HEK293 (cell line): ENCODE results near the gene LGALS3BP.

ENCODE experiments used
- GLI4 ChIP-seq: fragments of 450-650 bp; formaldehyde crosslinking; IDR thresholded peaks from 2 replicates; pipeline ENCODE4 v1.5.1; 2016; ENCODE audit warnings: missing biosample characterization, missing genetic modification characterization
- HOXA7 ChIP-seq: sonication (generic); formaldehyde crosslinking; IDR thresholded peaks from 2 replicates; pipeline ENCODE4 v1.8.1; 2022; ENCODE audit warnings: missing genetic modification reagents, borderline replicate concordance
- HOXC10 ChIP-seq: sonication (generic); formaldehyde crosslinking; IDR thresholded peaks from 2 replicates; pipeline ENCODE4 v1.8.1; 2023; ENCODE audit warnings: mild to moderate bottlenecking, missing genetic modification reagents
- ZFHX2 ChIP-seq: fragments of 450-650 bp; formaldehyde crosslinking; conservative IDR thresholded peaks from 2 replicates; pipeline ENCODE4 v1.5.1; 2016; ENCODE audit warnings: missing biosample characterization, missing genetic modification characterization
- ZFP3 ChIP-seq: fragments of 450-650 bp; formaldehyde crosslinking; IDR thresholded peaks from 2 replicates; pipeline ENCODE4 v1.5.1; 2016; ENCODE audit warnings: low read depth, missing biosample characterization, missing genetic modification characterization
- ZFP41 ChIP-seq: fragments of 450-650 bp; formaldehyde crosslinking; IDR thresholded peaks from 2 replicates; pipeline ENCODE4 v1.5.1; 2016; ENCODE audit warnings: missing biosample characterization, missing genetic modification characterization, borderline replicate concordance
- ZNF10 ChIP-seq: fragments of 450-650 bp; formaldehyde crosslinking; IDR thresholded peaks from 2 replicates; pipeline ENCODE4 v1.5.1; 2017; ENCODE audit warnings: missing biosample characterization, missing genetic modification characterization
- ZNF157 ChIP-seq: fragments of 450-650 bp; formaldehyde crosslinking; IDR thresholded peaks from 2 replicates; pipeline ENCODE4 v1.5.1; 2016; ENCODE audit warnings: missing biosample characterization, missing genetic modification characterization
- ZNF2 ChIP-seq: fragments of 450-650 bp; formaldehyde crosslinking; IDR thresholded peaks from 2 replicates; pipeline ENCODE4 v1.5.1; 2016; ENCODE audit warnings: missing biosample characterization, missing genetic modification characterization
- ZNF202 ChIP-seq: fragments of 450-650 bp; formaldehyde crosslinking; IDR thresholded peaks from 2 replicates; pipeline ENCODE4 v1.5.1; 2016; ENCODE audit warnings: missing biosample characterization, missing genetic modification characterization, borderline replicate concordance
- ZNF211 ChIP-seq: fragments of 450-650 bp; formaldehyde crosslinking; IDR thresholded peaks from 2 replicates; pipeline ENCODE4 v1.5.1; 2016; ENCODE audit warnings: low read depth, missing biosample characterization, missing genetic modification characterization
- ZNF221 ChIP-seq: fragments of 450-650 bp; formaldehyde crosslinking; IDR thresholded peaks from 2 replicates; pipeline ENCODE4 v1.5.1; 2017; ENCODE audit warnings: missing biosample characterization, missing genetic modification characterization, borderline replicate concordance
- ZNF350 ChIP-seq: fragments of 450-650 bp; formaldehyde crosslinking; IDR thresholded peaks from 2 replicates; pipeline ENCODE4 v1.5.0; 2017; ENCODE audit warnings: missing biosample characterization, mild to moderate bottlenecking, missing genetic modification characterization
- ZNF558 ChIP-seq: fragments of 450-650 bp; formaldehyde crosslinking; IDR thresholded peaks from 2 replicates; pipeline ENCODE4 v1.5.1; 2016; ENCODE audit warnings: missing biosample characterization, missing genetic modification characterization
- ZNF600 ChIP-seq: fragments of 450-650 bp; formaldehyde crosslinking; IDR thresholded peaks from 2 replicates; pipeline ENCODE4 v1.5.1; 2016; ENCODE audit warnings: missing biosample characterization, missing genetic modification characterization
- ZNF621 ChIP-seq: fragments of 450-650 bp; formaldehyde crosslinking; IDR thresholded peaks from 2 replicates; pipeline ENCODE4 v1.5.1; 2017; ENCODE audit warnings: missing biosample characterization, missing genetic modification characterization
- ZNF768 ChIP-seq: fragments of 450-650 bp; formaldehyde crosslinking; IDR thresholded peaks from 2 replicates; pipeline ENCODE4 v1.5.1; 2018; ENCODE audit warnings: missing biosample characterization, mild to moderate bottlenecking, missing genetic modification characterization
- ZNF791 ChIP-seq: fragments of 450-650 bp; formaldehyde crosslinking; IDR thresholded peaks from 2 replicates; pipeline ENCODE4 v1.5.1; 2016; ENCODE audit warnings: missing biosample characterization, missing genetic modification characterization
- ZNF792 ChIP-seq: fragments of 450-650 bp; formaldehyde crosslinking; IDR thresholded peaks from 2 replicates; pipeline ENCODE4 v1.5.1; 2016; ENCODE audit warnings: missing biosample characterization, missing genetic modification characterization
- ZNF843 ChIP-seq: fragments of 450-650 bp; formaldehyde crosslinking; IDR thresholded peaks from 2 replicates; pipeline ENCODE4 v1.5.1; 2016; ENCODE audit warnings: missing biosample characterization, missing genetic modification characterization
- ZSCAN16 ChIP-seq: fragments of 450-650 bp; formaldehyde crosslinking; IDR thresholded peaks from 2 replicates; pipeline ENCODE4 v1.5.1; 2016; ENCODE audit warnings: missing biosample characterization, missing genetic modification characterization
- ZSCAN30 ChIP-seq: fragments of 450-650 bp; IDR thresholded peaks from 2 replicates; pipeline ENCODE4 v1.5.1; 2018; ENCODE audit warnings: missing biosample characterization, mild to moderate bottlenecking, missing genetic modification characterization, moderate library complexity
- ZXDB ChIP-seq: fragments of 450-650 bp; formaldehyde crosslinking; IDR thresholded peaks from 2 replicates; pipeline ENCODE4 v1.5.1; 2016; ENCODE audit warnings: missing biosample characterization, missing genetic modification characterization
- TF ChIP-seq, protein P1 (sequence below): fragments of 450-650 bp; formaldehyde crosslinking; IDR thresholded peaks from 2 replicates; pipeline ENCODE4 v1.5.1; 2016; ENCODE audit warnings: missing biosample characterization, missing genetic modification characterization
- TF ChIP-seq, protein P2 (sequence below): fragments of 450-650 bp; formaldehyde crosslinking; conservative IDR thresholded peaks from 2 replicates; pipeline ENCODE4 v1.5.1; 2016; ENCODE audit warnings: low read depth, missing biosample characterization, missing genetic modification characterization
- TF ChIP-seq, protein P3 (sequence below): fragments of 450-650 bp; formaldehyde crosslinking; optimal IDR thresholded peaks from 2 replicates; pipeline ENCODE3; 2016; ENCODE audit warnings: missing biosample characterization, mild to moderate bottlenecking, missing genetic modification characterization
- TF ChIP-seq, protein P4 (sequence below): fragments of 450-650 bp; formaldehyde crosslinking; IDR thresholded peaks from 2 replicates; pipeline ENCODE4 v1.5.1; 2016; ENCODE audit warnings: missing biosample characterization, missing genetic modification characterization
- TF ChIP-seq, protein P5 (sequence below): fragments of 450-650 bp; formaldehyde crosslinking; IDR thresholded peaks from 2 replicates; pipeline ENCODE4 v1.5.1; 2016; ENCODE audit warnings: missing biosample characterization, missing genetic modification characterization
- TF ChIP-seq, protein P6 (sequence below): fragments of 450-650 bp; formaldehyde crosslinking; IDR thresholded peaks from 2 replicates; pipeline ENCODE4 v1.5.1; 2017; ENCODE audit warnings: missing biosample characterization, missing genetic modification characterization

The LGALS3BP gene

DNA sequence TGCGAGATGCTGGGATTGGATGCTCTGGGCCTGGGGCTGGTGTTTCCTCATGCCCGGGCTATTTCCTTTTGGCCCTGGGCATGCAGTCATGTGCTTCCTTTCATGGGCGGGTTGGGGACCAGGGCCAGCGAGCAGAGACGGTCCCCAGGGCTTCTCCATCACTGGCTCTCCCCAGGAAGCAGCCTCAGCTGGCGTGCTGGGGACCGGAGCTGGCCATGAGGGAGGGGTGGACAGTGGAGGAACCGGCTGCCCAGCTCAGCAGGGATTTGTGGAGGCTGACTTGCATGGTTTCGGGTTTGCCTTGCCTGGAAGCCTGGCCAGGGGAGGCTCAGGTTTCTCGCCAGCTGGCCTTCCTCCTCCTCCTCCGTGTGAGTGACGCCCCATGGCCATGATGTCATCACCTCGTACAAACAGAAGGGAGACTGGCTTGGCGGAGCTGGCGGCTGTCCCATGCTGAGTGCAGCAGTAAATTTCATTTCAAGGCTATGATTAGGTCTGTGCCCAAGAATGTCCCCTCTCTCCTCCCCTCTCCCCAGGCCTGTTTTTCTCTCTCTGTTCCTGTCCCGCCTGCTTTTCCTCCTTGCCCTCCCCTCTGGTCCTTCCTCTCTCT lies 45.7 kb downstream of the LGALS3BP start (continued):
- TF ChIP-seq ZNF157 (tag by site-specific recombination) (no peak), ZNF10 (tag by site-specific recombination) (no peak), ZFP41 (tag by site-specific recombination) (no peak), HOXC10 (CRISPR knock-in tag) (no peak), ZSCAN30 (peak; percentile 99), GLI4 (no peak; the same call in 1 of the 2 replicates), ZFHX2 (peak; percentile 64), ZNF768 (tag by site-specific recombination) (no peak), ZFP3 (tag by site-specific recombination) (no peak), ZNF211 (no peak), HOXA7 (CRISPR knock-in tag) (no peak), ZNF202 (no peak), ZNF791 (no peak), ZNF221 (tag by site-specific recombination) (no peak), ZNF792 (peak; percentile 14; the same call in 1 of the 2 replicates), ZSCAN16 (tag by site-specific recombination) (no peak), ZNF621 (tag by site-specific recombination) (no peak), ZXDB (tag by site-specific recombination) (no peak), ZNF2 (tag by site-specific recombination) (no peak), ZNF350 (tag by site-specific recombination) (no peak), ZNF558 (tag by site-specific recombination) (peak; percentile 90), ZNF600 (tag by site-specific recombination) (peak; percentile 83; the same call in 1 of the 2 replicates), ZNF843 (tag by site-specific recombination) (peak; percentile 75)
- TF ChIP-seq, protein P1, sequence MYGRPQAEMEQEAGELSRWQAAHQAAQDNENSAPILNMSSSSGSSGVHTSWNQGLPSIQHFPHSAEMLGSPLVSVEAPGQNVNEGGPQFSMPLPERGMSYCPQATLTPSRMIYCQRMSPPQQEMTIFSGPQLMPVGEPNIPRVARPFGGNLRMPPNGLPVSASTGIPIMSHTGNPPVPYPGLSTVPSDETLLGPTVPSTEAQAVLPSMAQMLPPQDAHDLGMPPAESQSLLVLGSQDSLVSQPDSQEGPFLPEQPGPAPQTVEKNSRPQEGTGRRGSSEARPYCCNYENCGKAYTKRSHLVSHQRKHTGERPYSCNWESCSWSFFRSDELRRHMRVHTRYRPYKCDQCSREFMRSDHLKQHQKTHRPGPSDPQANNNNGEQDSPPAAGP (tag by site-specific recombination) = peak; percentile 93
- TF ChIP-seq, protein P2, sequence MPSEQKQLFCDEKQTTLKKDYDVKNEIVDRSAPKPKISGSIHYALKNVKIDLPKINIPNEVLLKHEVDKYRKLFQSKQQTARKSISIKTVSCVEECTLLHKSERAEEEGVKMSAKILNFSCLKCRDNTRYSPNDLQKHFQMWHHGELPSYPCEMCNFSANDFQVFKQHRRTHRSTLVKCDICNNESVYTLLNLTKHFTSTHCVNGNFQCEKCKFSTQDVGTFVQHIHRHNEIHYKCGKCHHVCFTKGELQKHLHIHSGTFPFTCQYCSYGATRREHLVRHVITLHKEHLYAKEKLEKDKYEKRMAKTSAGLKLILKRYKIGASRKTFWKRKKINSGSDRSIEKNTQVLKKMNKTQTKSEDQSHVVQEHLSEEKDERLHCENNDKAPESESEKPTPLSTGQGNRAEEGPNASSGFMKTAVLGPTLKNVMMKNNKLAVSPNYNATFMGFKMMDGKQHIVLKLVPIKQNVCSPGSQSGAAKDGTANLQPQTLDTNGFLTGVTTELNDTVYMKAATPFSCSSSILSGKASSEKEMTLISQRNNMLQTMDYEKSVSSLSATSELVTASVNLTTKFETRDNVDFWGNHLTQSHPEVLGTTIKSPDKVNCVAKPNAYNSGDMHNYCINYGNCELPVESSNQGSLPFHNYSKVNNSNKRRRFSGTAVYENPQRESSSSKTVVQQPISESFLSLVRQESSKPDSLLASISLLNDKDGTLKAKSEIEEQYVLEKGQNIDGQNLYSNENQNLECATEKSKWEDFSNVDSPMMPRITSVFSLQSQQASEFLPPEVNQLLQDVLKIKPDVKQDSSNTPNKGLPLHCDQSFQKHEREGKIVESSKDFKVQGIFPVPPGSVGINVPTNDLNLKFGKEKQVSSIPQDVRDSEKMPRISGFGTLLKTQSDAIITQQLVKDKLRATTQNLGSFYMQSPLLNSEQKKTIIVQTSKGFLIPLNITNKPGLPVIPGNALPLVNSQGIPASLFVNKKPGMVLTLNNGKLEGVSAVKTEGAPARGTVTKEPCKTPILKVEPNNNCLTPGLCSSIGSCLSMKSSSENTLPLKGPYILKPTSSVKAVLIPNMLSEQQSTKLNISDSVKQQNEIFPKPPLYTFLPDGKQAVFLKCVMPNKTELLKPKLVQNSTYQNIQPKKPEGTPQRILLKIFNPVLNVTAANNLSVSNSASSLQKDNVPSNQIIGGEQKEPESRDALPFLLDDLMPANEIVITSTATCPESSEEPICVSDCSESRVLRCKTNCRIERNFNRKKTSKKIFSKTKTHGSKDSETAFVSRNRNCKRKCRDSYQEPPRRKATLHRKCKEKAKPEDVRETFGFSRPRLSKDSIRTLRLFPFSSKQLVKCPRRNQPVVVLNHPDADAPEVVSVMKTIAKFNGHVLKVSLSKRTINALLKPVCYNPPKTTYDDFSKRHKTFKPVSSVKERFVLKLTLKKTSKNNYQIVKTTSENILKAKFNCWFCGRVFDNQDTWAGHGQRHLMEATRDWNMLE (tag by site-specific recombination) = no peak
- TF ChIP-seq, protein P3, sequence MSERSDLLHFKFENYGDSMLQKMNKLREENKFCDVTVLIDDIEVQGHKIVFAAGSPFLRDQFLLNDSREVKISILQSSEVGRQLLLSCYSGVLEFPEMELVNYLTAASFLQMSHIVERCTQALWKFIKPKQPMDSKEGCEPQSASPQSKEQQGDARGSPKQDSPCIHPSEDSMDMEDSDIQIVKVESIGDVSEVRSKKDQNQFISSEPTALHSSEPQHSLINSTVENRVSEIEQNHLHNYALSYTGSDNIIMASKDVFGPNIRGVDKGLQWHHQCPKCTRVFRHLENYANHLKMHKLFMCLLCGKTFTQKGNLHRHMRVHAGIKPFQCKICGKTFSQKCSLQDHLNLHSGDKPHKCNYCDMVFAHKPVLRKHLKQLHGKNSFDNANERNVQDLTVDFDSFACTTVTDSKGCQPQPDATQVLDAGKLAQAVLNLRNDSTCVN (tag by site-specific recombination) = peak; percentile 9
- TF ChIP-seq, protein P4, sequence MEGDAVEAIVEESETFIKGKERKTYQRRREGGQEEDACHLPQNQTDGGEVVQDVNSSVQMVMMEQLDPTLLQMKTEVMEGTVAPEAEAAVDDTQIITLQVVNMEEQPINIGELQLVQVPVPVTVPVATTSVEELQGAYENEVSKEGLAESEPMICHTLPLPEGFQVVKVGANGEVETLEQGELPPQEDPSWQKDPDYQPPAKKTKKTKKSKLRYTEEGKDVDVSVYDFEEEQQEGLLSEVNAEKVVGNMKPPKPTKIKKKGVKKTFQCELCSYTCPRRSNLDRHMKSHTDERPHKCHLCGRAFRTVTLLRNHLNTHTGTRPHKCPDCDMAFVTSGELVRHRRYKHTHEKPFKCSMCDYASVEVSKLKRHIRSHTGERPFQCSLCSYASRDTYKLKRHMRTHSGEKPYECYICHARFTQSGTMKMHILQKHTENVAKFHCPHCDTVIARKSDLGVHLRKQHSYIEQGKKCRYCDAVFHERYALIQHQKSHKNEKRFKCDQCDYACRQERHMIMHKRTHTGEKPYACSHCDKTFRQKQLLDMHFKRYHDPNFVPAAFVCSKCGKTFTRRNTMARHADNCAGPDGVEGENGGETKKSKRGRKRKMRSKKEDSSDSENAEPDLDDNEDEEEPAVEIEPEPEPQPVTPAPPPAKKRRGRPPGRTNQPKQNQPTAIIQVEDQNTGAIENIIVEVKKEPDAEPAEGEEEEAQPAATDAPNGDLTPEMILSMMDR (tag by site-specific recombination) = no peak
- TF ChIP-seq, protein P5, sequence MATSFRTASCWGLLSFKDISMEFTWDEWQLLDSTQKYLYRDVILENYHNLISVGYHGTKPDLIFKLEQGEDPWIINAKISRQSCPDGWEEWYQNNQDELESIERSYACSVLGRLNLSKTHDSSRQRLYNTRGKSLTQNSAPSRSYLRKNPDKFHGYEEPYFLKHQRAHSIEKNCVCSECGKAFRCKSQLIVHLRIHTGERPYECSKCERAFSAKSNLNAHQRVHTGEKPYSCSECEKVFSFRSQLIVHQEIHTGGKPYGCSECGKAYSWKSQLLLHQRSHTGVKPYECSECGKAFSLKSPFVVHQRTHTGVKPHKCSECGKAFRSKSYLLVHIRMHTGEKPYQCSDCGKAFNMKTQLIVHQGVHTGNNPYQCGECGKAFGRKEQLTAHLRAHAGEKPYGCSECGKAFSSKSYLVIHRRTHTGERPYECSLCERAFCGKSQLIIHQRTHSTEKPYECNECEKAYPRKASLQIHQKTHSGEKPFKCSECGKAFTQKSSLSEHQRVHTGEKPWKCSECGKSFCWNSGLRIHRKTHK (tag by site-specific recombination) = no peak
- TF ChIP-seq, protein P6, sequence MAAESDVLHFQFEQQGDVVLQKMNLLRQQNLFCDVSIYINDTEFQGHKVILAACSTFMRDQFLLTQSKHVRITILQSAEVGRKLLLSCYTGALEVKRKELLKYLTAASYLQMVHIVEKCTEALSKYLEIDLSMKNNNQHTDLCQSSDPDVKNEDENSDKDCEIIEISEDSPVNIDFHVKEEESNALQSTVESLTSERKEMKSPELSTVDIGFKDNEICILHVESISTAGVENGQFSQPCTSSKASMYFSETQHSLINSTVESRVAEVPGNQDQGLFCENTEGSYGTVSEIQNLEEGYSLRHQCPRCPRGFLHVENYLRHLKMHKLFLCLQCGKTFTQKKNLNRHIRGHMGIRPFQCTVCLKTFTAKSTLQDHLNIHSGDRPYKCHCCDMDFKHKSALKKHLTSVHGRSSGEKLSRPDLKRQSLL = peak; percentile 33; the same call in 1 of the 2 replicates
